HG03066 (cell line): Measurements from ENCODE around the gene TEX35.
A peak's percentile ranks its signal among the peaks of the same experiment; 100 is the strongest.
"Not testable (repeated sequence)": the region's sequence is repeated elsewhere in the genome, so short reads cannot be mapped to it uniquely, and the experiment has no call there.

Source experiments
- ATAC-seq: cut with Tn5 transposase; IDR thresholded peaks from one replicate; pipeline ENCODE4 v1.9.1; 2021; ENCODE audit warnings: low read depth; ENCODE audit not compliant: unreplicated experiment

Gene TEX35

GRCh38 chr1:178539291-178539690 lies 26.4 kb downstream of the TEX35 start:
- ATAC-seq = no peak

DNA sequence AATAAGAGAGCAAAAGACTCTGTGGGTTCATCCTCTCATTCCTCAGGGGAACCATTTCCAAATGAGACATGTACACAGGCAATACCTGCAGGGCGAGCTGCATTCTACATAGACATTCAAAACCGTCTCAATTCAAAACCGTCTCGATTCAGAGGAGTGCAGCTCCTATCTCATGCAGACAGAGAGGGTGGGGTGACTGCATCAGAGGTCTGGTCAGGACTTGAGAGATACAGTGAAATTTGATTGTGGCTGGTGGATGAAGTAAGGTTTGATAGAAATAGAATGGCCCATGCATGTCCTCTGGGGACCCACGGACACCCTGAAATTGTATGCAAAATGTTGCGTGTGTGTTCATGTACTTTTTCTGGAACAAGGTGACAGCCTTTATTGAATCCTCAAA lies 27.3 kb downstream of the TEX35 start:
- no peak for ATAC-seq

DNA sequence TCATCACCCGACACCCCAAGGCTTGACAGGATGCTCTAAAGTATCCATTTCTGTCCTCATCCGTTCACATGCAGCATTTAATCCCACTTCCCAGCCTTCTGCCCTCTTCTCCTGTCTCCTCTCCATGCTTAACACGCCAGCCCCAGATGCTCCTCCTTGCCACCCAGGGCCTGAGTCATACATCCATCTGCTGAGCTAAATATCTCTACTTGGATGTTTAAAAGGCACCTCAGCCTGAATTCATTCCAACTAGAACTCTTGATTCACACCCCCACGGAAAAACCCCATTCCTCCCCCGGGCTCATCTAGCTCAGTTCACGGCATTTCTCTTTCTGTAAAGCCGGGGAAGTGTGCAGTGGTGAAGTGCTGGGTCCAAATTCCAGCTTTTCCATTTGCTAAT lies 27.7 kb downstream of the TEX35 start:
- ATAC-seq = no peak

GRCh38 chr1:178541379-178541778 lies 28.5 kb downstream of the TEX35 start:
- ATAC-seq = no peak

GRCh38 chr1:178541829-178542553 lies 29.1 kb downstream of the TEX35 start:
- peak; percentile 49 for ATAC-seq

DNA sequence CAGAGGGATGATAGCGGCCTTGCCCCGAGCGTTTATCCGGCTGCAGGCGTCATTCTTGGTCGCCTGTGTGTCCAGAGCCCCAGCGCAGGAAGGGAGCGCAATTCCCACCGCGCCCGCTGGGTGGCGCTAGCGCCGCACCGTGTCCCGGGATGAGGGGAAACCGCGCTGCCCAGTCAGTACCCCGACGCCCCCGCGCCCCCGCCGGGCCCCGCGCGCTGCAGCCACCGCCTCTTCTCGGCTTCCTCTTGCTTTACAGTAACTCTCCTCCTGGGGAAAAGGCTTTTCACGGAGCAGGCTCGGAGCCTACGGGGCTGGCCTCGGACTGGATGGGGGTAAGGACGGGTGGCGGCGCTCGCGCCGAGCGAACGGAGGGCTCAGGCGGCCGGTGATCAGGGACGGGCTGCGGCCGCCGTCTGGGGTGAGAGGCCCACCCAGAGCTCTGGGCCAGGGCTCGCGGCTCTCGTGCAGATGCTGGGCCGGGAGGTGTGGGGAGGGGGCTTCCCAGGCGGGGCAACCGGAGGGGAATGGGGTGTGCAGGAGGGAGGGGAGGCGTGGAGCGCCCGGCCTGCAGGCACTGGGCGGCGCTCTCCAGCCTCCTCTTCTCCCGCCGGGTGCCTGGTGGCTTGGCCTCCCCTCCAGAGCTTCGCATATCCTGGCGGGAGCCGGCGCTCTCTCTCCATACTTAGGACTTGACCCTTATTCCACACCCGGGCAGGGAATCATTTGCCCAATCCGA lies 29.8 kb downstream of the TEX35 start:
- peak; percentile 68 for ATAC-seq

- peak; percentile 45 for ATAC-seq
Measured at GRCh38 chr1:178543290-178543607, 30.3 kb downstream of the TEX35 start.

GRCh38 chr1:178544531-178544930 lies 31.6 kb downstream of the TEX35 start:
- ATAC-seq = no peak

DNA sequence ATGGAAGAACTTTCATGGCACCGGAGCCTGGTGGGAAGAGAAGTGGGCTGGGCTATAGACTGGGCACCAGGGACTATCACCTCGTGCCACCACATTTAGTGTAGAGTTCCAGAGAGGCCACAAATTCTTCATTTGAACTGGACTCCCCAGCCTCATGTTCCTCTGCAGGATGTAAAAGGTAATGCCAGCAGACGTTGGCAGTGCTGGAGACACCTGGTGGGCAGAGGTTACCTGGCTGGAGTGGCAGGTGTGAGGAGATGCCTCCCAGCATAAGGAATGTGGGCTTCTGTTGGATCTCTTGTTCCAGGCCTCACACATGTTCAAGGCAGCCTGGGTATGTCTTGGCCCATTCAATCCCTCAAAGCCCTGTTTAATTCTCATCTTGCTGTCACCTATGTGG lies 35.2 kb downstream of the TEX35 start:
- no peak for ATAC-seq

DNA sequence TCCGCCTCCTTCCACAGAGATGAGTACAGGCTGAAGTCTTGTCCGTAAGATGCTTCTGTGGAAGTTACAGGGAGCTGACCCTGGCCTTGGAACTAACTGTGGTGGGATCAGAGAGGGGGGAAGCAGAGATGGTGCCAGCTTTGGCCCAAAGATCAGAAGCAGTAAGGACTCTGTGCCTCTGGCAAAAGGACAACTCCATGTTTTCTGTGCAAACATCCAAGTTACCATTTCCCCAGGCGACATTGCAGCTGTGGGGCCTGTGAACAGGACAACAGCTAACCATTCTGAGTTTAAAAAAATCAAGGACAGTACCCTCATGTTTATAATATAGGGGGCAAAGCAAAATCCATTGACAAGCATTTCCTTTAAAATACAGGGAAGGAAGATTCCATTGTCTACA lies 38.4 kb downstream of the TEX35 start:
- ATAC-seq = no peak

- ATAC-seq = no peak
Measured at GRCh38 chr1:178551940-178552339, 39.0 kb downstream of the TEX35 start.

- ATAC-seq = no peak
Measured at GRCh38 chr1:178552856-178553255, 39.9 kb downstream of the TEX35 start.

GRCh38 chr1:178554351-178554750 lies 41.4 kb downstream of the TEX35 start:
- not testable (repeated sequence) for ATAC-seq

- not testable (repeated sequence) for ATAC-seq
Measured at GRCh38 chr1:178555613-178556012, 42.7 kb downstream of the TEX35 start.

GRCh38 chr1:178558816-178559215 lies 45.9 kb downstream of the TEX35 start:
- not testable (repeated sequence) for ATAC-seq

GRCh38 chr1:178560871-178561376 lies 48.0 kb downstream of the TEX35 start:
- ATAC-seq = no peak

GRCh38 chr1:178563099-178563820 lies 50.4 kb downstream of the TEX35 start:
- no peak for ATAC-seq

DNA sequence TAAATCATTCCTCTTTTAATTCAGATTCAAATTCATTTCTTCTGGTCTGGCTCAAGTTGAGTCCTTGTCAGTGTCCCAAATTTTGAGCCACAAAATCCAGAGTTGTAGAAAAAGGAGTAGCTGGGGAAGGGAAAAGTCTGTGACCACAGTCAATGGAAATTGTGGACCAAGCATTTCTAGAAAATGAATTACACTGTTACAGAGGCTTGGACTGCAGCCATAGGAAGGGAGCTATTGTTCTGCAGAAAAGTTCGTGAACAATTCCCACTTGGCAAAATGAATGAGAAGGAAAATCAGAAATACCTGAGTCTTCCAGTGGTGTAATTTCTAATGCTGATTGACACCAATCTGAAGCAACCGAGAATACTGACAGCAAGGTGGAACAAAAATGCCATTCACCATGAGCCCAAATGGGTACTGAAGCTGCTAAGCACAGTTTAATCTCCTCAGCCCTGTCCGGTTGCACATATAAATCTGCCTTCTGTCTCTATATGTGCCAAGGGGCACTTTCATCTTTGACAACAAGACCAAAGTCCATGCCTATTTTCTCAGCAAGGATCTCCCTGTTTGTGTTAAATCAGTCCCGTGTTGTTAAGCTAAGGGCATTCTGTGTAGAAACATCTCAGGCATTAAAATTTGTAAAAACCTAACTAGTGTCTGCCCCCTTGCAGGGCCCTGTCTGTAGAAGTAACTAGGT lies 51.3 kb downstream of the TEX35 start:
- no peak for ATAC-seq

- ATAC-seq = no peak
Measured at GRCh38 chr1:178564783-178565180, 51.9 kb downstream of the TEX35 start.

- no peak for ATAC-seq
Measured at GRCh38 chr1:178565586-178565985, 52.7 kb downstream of the TEX35 start.

DNA sequence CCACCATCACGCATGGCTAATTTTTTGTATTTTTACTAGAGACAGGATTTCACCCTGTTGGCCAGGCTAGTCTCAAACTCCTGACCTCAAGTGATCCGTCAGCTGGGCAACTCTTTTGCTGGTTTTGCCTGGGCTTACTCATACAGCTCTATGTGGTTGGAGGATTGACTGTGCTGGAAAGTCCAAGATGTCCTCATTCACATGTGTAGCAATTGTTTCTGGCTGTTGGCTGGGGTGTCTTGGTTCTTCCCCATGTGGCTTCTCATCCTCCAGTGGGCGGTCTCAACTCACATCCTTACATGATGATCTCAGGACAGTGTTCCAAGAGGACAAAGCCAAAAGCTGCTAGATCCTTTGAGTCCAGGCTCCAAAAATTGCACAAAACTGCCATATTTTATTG lies 53.3 kb downstream of the TEX35 start:
- ATAC-seq = no peak
